ENCODE data around the gene SREBF2. TPM values are rescaled to one million over a fixed set of nuclear protein-coding genes. Genes with fewer than 3 reads are reported as not detected.

The SREBF2 gene
- total and polyA plus RNA-seq, 4 donors = 60.2 to 176 (median 119) TPM

DNA sequence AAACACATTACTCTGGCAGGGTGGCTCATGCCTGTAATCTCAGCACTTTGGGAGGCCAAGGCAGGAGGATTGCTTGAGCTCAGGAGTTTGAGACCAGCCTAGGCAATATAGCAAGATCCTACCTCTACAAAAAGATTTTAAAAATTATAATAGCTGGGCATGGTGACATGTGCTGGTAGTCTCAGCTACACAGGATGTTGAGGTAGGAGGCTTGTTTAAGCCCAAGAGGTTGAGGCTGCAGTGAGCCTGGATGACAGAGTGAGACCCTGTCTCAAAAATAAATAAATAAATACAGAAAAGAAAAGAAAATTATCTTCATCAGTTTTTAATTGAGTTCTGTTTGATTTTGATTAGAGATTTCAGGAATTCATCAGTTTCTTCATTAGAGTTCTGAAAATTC, 27.3 kb upstream of the SREBF2 start:
- Histone ChIP-seq H3K27ac (ENCODE audit: low read depth, low read length) (no peak overlapping the region), H3K27me3 (ENCODE audit: control insufficient read depth, insufficient read depth, low read length) (no peaks in the 10 kb centered on the region), H3K4me3 (ENCODE audit: low read depth, low read length) (no peak overlapping the region), H3K4me1 (ENCODE audit: control insufficient read depth, insufficient read depth, low read length) (peaks cover 6% of the 10 kb centered on the region), H3K36me3 (ENCODE audit: control insufficient read depth, insufficient read depth, low read length) (peaks cover 25% of the 10 kb centered on the region), H3K9me3 (ENCODE audit: control insufficient read depth, insufficient read depth, low read length) (no peaks in the 10 kb centered on the region)
- no peak for DNase-seq (ENCODE audit: low read depth in 4 of 6, low spot score in 6 of 6)

DNA sequence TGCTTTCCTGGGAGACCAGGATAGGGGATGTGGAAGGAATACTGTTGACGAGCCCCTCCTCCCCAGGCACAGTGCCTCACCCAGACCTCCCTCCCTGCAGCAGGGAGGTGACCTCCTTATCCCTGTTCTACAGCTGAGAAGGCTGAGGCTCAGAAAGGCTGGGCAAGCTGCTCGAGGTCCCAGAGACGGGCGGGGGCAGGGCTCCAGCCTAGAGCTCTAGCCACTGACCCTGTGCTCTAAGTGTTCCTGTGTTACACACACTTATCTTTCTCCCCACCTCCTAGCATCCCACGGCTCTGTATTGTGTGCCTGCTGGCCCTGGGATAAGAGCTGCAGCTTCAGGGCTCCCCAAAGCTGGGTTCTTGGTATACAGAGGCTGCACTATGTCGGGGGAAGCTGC, 24.5 kb upstream of the SREBF2 start:
- DNase-seq (ENCODE audit: low read depth in 4 of 6, low spot score in 6 of 6) = no peak
- Histone ChIP-seq H3K36me3 (ENCODE audit: control insufficient read depth, insufficient read depth, low read length) (peaks cover 32% of the 10 kb centered on the region), H3K4me3 (ENCODE audit: low read depth, low read length) (no peak overlapping the region), H3K27ac (ENCODE audit: low read depth, low read length) (no peak overlapping the region), H3K4me1 (ENCODE audit: control insufficient read depth, insufficient read depth, low read length) (no peaks in the 10 kb centered on the region), H3K27me3 (ENCODE audit: control insufficient read depth, insufficient read depth, low read length) (no peaks in the 10 kb centered on the region), H3K9me3 (ENCODE audit: control insufficient read depth, insufficient read depth, low read length) (no peaks in the 10 kb centered on the region)
- WGBS (ENCODE audit: insufficient coverage) = 78% methylated on average over 5 of the region's 6 CpGs

DNA sequence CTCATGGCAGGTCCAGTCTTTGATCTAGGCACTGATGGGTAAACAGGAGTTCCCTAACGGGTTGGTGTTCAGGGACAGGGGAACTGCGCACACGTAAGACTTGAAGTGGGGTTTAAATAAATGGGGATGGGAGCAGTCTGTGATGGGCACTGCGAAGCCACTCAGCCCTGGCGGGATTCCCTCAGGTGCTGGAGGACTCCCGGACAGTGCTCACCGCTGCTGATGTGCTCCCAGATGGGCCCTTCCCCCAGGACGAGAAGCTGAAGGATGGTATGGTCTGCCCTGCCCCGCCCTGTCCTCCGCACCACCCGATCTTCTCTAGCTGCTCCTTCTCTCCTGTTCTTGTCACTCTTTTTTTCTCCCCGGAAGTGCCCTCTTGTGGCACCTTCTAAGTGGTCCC, 22.9 kb upstream of the SREBF2 start:
- Histone ChIP-seq H3K27ac (ENCODE audit: low read depth, low read length) (no peak overlapping the region), H3K36me3 (ENCODE audit: control insufficient read depth, insufficient read depth, low read length) (peaks cover 44% of the 10 kb centered on the region), H3K9me3 (ENCODE audit: control insufficient read depth, insufficient read depth, low read length) (no peaks in the 10 kb centered on the region), H3K4me1 (ENCODE audit: control insufficient read depth, insufficient read depth, low read length) (no peaks in the 10 kb centered on the region), H3K27me3 (ENCODE audit: control insufficient read depth, insufficient read depth, low read length) (no peaks in the 10 kb centered on the region), H3K4me3 (ENCODE audit: low read depth, low read length) (no peak overlapping the region)
- no peak for DNase-seq (ENCODE audit: low read depth in 4 of 6, low spot score in 6 of 6)
- WGBS (ENCODE audit: insufficient coverage) = 94% methylated on average over 11 of the region's 12 CpGs

DNA sequence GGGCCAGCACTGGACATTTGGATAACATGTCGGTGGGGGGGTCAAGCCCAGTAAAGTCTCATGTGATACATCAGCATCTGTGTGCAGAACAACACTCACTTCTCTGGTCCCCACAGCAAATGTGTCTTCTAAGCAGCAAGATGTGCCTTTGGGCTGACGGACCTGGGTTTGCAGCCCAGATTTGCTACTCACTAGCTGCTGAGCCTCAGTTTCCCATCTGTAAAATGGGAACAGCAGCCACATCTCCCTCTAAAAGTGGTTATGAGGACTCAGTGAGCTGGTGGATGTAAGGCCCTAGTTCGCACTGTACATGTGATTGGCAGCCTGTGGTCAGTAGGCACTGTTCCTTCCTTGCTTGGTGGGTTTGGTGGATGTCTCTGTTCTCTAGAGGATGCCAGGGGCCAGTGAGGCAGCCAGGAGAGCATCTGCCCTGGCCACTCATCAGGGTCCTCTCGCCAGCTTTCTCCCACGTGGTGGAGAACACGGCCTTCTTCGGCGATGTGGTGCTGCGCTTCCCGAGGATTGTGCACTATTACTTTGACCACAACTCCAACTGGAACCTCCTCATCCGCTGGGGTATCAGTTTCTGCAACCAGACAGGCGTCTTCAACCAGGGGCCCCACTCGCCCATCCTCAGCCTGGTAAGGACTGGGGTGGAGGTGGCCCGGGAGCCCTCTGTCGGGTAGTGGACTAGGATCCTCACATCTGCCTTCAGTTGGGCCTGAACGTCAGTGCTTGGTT, 19.9 kb upstream of the SREBF2 start:
- no peak for DNase-seq (ENCODE audit: low read depth in 4 of 6, low spot score in 6 of 6)
- Histone ChIP-seq H3K9me3 (ENCODE audit: control insufficient read depth, insufficient read depth, low read length) (no peaks in the 10 kb centered on the region), H3K4me1 (ENCODE audit: control insufficient read depth, insufficient read depth, low read length) (no peaks in the 10 kb centered on the region), H3K4me3 (ENCODE audit: low read depth, low read length) (no peak overlapping the region), H3K36me3 (ENCODE audit: control insufficient read depth, insufficient read depth, low read length) (peaks cover 44% of the 10 kb centered on the region), H3K27me3 (ENCODE audit: control insufficient read depth, insufficient read depth, low read length) (no peaks in the 10 kb centered on the region), H3K27ac (ENCODE audit: low read depth, low read length) (no peak overlapping the region)
- WGBS (ENCODE audit: insufficient coverage) = 96% methylated on average over 14 of the region's 16 CpGs

DNA sequence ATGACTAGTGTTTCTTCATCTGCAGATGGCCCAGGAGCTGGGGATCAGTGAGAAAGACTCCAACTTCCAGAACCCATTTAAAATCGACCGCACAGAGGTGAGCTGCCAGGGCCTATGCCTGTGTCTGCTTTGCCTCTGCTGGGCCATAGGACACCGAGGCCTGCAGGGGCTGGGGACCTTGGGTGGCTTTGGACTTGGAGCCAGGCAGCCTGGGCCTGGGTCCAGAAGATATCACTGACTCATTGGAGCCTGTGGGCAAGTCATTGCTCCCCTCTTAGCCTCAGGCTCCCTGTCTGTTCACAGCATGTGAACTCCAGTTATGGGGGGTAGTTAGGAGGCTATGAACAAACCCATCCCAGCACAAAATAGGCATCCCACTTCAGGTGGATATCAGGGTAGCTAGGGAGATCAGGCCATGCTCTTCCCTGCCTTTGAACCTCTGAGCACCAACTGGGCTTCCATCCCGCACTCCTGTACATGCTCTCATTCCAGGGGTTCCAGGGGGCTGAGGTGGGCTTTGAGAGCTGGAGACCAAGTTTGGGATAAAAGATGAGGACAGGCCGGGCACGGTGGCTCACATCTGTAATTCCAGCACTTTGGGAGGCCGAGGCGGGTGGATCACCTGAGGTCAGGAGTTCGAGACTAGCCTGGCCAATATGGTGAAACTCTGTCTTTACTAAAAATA, 19.0 kb upstream of the SREBF2 start:
- no peak overlapping the region for H3K4me3 ChIP-seq (ENCODE audit: low read depth, low read length)
- WGBS (ENCODE audit: insufficient coverage) = 95% methylated on average over 9 of the region's 9 CpGs
- H3K27ac ChIP-seq (ENCODE audit: low read depth, low read length) = no peak overlapping the region
- H3K27me3 ChIP-seq (ENCODE audit: control insufficient read depth, insufficient read depth, low read length) = no peaks in the 10 kb centered on the region
- H3K4me1 ChIP-seq (ENCODE audit: control insufficient read depth, insufficient read depth, low read length) = no peaks in the 10 kb centered on the region
- no peaks in the 10 kb centered on the region for H3K9me3 ChIP-seq (ENCODE audit: control insufficient read depth, insufficient read depth, low read length)
- H3K36me3 ChIP-seq (ENCODE audit: control insufficient read depth, insufficient read depth, low read length) = peaks cover 40% of the 10 kb centered on the region
- no peak for DNase-seq (ENCODE audit: low read depth in 4 of 6, low spot score in 6 of 6)

DNA sequence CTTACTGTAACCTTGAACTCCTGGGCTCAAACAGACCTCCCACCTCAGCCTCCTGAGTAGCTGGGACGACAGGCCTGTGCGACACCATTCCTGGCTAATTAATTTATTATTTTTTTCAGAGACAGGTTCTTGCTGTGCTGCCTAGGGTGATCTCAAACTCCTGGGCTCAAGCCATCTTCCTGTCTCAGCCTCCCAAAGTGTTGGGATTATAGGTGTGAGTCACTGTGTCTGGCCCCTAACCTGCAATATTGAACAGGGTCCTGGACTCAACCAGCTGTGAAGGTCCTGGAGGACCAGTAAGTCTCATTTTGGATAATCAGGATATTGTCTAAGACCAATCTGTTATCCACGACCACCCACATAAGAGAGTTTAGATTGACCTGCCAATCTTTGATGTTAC, 17.2 kb upstream of the SREBF2 start:
- 100% methylated on average over 1 of the region's 3 CpGs for WGBS (ENCODE audit: insufficient coverage)
- Histone ChIP-seq H3K27ac (ENCODE audit: low read depth, low read length) (no peak overlapping the region), H3K36me3 (ENCODE audit: control insufficient read depth, insufficient read depth, low read length) (peaks cover 32% of the 10 kb centered on the region), H3K4me1 (ENCODE audit: control insufficient read depth, insufficient read depth, low read length) (no peaks in the 10 kb centered on the region), H3K9me3 (ENCODE audit: control insufficient read depth, insufficient read depth, low read length) (no peaks in the 10 kb centered on the region), H3K27me3 (ENCODE audit: control insufficient read depth, insufficient read depth, low read length) (no peaks in the 10 kb centered on the region), H3K4me3 (ENCODE audit: low read depth, low read length) (no peak overlapping the region)
- no peak for DNase-seq (ENCODE audit: low read depth in 4 of 6, low spot score in 6 of 6)

DNA sequence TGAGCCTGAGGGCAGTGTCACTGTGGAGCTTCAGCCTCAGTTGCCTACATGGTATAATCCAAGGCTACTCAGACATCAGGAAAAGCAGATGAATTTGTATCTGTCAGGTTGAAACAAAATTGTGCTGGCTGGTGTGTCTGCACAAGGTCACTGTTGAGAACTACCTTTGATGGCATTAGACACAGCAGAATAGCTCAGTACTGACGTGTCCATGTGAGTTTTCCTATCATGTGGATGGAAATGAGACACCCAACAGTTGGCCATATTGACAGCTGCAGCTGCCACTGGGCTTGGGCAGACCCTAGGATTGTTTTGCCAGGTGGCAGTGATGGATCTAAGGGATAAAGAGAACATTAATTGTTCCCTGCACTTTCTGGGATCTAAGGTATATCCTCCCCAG, 16.7 kb upstream of the SREBF2 start:
- no peak overlapping the region for H3K27ac ChIP-seq (ENCODE audit: low read depth, low read length)
- peaks cover 32% of the 10 kb centered on the region for H3K36me3 ChIP-seq (ENCODE audit: control insufficient read depth, insufficient read depth, low read length)
- H3K4me3 ChIP-seq (ENCODE audit: low read depth, low read length) = no peak overlapping the region
- no peaks in the 10 kb centered on the region for H3K9me3 ChIP-seq (ENCODE audit: control insufficient read depth, insufficient read depth, low read length)
- no peaks in the 10 kb centered on the region for H3K27me3 ChIP-seq (ENCODE audit: control insufficient read depth, insufficient read depth, low read length)
- H3K4me1 ChIP-seq (ENCODE audit: control insufficient read depth, insufficient read depth, low read length) = no peaks in the 10 kb centered on the region
- no peak for DNase-seq (ENCODE audit: low read depth in 4 of 6, low spot score in 6 of 6)
- 86% methylated on average over 1 of the region's 1 CpG for WGBS (ENCODE audit: insufficient coverage)

DNA sequence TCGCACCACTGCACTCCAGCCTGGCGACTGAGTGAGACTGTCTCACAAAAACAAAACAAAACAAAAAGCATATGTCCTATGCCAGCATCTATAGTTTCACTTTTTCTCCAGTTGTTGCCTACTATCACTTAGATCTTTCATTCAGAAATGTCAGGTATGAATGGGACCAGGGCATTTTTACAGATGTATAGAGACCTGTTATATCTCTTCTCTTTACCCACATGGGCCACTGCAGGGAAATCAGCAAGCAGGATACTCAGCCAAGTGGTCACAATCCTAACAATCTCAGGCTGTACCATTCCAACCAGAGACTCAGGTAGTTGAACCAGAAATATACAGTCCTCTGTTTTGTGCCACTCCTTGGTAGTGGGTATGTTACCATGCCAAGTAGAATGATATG, 16.0 kb upstream of the SREBF2 start:
- Histone ChIP-seq H3K9me3 (ENCODE audit: control insufficient read depth, insufficient read depth, low read length) (no peaks in the 10 kb centered on the region), H3K36me3 (ENCODE audit: control insufficient read depth, insufficient read depth, low read length) (peaks cover 37% of the 10 kb centered on the region), H3K4me1 (ENCODE audit: control insufficient read depth, insufficient read depth, low read length) (no peaks in the 10 kb centered on the region), H3K4me3 (ENCODE audit: low read depth, low read length) (no peak overlapping the region), H3K27ac (ENCODE audit: low read depth, low read length) (no peak overlapping the region), H3K27me3 (ENCODE audit: control insufficient read depth, insufficient read depth, low read length) (no peaks in the 10 kb centered on the region)
- DNase-seq (ENCODE audit: low read depth in 4 of 6, low spot score in 6 of 6) = no peak
- 100% methylated on average over 1 of the region's 2 CpGs for WGBS (ENCODE audit: insufficient coverage)

DNA sequence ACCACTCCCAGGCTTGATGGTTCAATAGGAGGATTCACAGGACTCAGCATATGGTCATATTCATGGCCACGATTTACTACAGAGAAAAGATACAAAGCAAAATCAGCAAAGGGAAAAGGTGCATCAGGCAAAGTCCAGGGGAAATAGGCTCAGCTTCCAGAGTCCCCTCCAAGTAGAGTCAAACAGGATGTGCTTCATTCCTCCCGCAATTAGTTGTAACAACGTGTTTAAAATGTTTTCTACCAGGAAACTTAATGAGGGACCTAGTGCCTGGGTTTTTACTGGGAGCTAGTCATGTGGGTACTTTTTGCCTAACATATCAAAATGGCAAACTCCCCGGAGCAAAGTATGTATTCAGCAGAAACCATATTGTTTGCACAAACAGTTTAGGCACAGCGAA, 14.9 kb upstream of the SREBF2 start:
- 93% methylated on average over 4 of the region's 5 CpGs for WGBS (ENCODE audit: insufficient coverage)
- no peak for DNase-seq (ENCODE audit: low read depth in 4 of 6, low spot score in 6 of 6)
- H3K27me3 ChIP-seq (ENCODE audit: control insufficient read depth, insufficient read depth, low read length) = no peaks in the 10 kb centered on the region
- no peaks in the 10 kb centered on the region for H3K4me1 ChIP-seq (ENCODE audit: control insufficient read depth, insufficient read depth, low read length)
- H3K27ac ChIP-seq (ENCODE audit: low read depth, low read length) = no peak overlapping the region
- no peak overlapping the region for H3K4me3 ChIP-seq (ENCODE audit: low read depth, low read length)
- H3K9me3 ChIP-seq (ENCODE audit: control insufficient read depth, insufficient read depth, low read length) = no peaks in the 10 kb centered on the region
- H3K36me3 ChIP-seq (ENCODE audit: control insufficient read depth, insufficient read depth, low read length) = peaks cover 32% of the 10 kb centered on the region

DNA sequence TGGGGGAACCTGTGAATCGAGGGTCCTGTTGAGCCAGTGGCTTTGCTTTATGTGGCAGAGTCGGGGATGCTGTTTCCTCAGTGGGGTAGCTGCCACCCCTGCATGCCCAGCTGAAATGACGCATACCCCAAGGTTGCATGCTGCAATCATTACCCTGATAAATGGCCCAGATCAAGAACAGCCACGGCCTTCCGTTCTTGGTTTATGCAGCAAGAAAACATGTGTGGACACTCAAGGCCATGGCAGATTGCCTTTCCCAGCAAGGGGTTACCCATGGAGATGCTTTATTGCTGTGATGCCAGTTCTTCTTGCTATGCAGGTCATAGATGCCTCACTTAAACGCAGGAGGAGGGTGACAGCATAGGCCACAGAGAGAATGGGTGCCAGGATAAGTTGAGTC, 14.3 kb upstream of the SREBF2 start:
- whole genome bisulfite sequencing (ENCODE audit: insufficient coverage) = 85% methylated on average over 6 of the region's 6 CpGs
- DNase-seq (ENCODE audit: low read depth in 4 of 6, low spot score in 6 of 6) = no peak
- H3K27ac ChIP-seq (ENCODE audit: low read depth, low read length) = no peak overlapping the region
- no peaks in the 10 kb centered on the region for H3K27me3 ChIP-seq (ENCODE audit: control insufficient read depth, insufficient read depth, low read length)
- H3K9me3 ChIP-seq (ENCODE audit: control insufficient read depth, insufficient read depth, low read length) = no peaks in the 10 kb centered on the region
- H3K36me3 ChIP-seq (ENCODE audit: control insufficient read depth, insufficient read depth, low read length) = peaks cover 26% of the 10 kb centered on the region
- H3K4me3 ChIP-seq (ENCODE audit: low read depth, low read length) = no peak overlapping the region
- no peaks in the 10 kb centered on the region for H3K4me1 ChIP-seq (ENCODE audit: control insufficient read depth, insufficient read depth, low read length)
